GM19035 (cell line): ENCODE data around the gene GNA12.
"Not testable (repeated sequence)": the region's sequence is repeated elsewhere in the genome, so short reads cannot be mapped to it uniquely, and the experiment has no call there.

Source experiments
- ATAC-seq: cut with Tn5 transposase; IDR thresholded peaks from one replicate; pipeline ENCODE4 v1.9.1; 2021; ENCODE audit not compliant: unreplicated experiment

The GNA12 gene

GRCh38 chr7:2732388-2732787 lies 111.7 kb downstream of the GNA12 start:
- ATAC-seq = no peak

GRCh38 chr7:2730846-2731770 lies 113.0 kb downstream of the GNA12 start:
- no peak for ATAC-seq

- no peak for ATAC-seq
Measured at GRCh38 chr7:2729893-2730716, 114.0 kb downstream of the GNA12 start.

GRCh38 chr7:2729031-2729892 lies 114.8 kb downstream of the GNA12 start:
- no peak for ATAC-seq

GRCh38 chr7:2728316-2729030 lies 115.6 kb downstream of the GNA12 start:
- no peak for ATAC-seq

- ATAC-seq = not testable (repeated sequence)
Measured at GRCh38 chr7:2727206-2727605, 116.9 kb downstream of the GNA12 start.

GRCh38 chr7:2726316-2727018 lies 117.6 kb downstream of the GNA12 start:
- ATAC-seq = no peak

- ATAC-seq = no peak
Measured at GRCh38 chr7:2725178-2726105, 118.7 kb downstream of the GNA12 start.

- no peak for ATAC-seq
Measured at GRCh38 chr7:2724453-2725177, 119.5 kb downstream of the GNA12 start.

GRCh38 chr7:2724036-2724435 lies 120.1 kb downstream of the GNA12 start:
- ATAC-seq = not testable (repeated sequence)

- no peak for ATAC-seq
Measured at GRCh38 chr7:2723138-2723850, 120.8 kb downstream of the GNA12 start.

- ATAC-seq = no peak
Measured at GRCh38 chr7:2722591-2722990, 121.5 kb downstream of the GNA12 start.

- no peak for ATAC-seq
Measured at GRCh38 chr7:2721842-2722241, 122.3 kb downstream of the GNA12 start.

- ATAC-seq = no peak
Measured at GRCh38 chr7:2720024-2720423, 124.1 kb downstream of the GNA12 start.

- no peak for ATAC-seq
Measured at GRCh38 chr7:2719007-2719406, 125.1 kb downstream of the GNA12 start.

GRCh38 chr7:2718296-2718965 lies 125.7 kb downstream of the GNA12 start:
- no peak for ATAC-seq
